Activated CD4-positive, alpha-beta T cell treated with anti-CD3 and anti-CD28 coated beads, Interleukin-2, amount 50 U/mL, for 16 hours (primary cell): Measurements from ENCODE around the gene MDH1B.
"Not testable (repeated sequence)": the region's sequence is repeated elsewhere in the genome, so short reads cannot be mapped to it uniquely, and the experiment has no call there.

Experiments used
- DNase-seq: peaks from one replicate; pipeline ENCODE4 v3.0.0-alpha.2; 2020

The MDH1B gene

DNA sequence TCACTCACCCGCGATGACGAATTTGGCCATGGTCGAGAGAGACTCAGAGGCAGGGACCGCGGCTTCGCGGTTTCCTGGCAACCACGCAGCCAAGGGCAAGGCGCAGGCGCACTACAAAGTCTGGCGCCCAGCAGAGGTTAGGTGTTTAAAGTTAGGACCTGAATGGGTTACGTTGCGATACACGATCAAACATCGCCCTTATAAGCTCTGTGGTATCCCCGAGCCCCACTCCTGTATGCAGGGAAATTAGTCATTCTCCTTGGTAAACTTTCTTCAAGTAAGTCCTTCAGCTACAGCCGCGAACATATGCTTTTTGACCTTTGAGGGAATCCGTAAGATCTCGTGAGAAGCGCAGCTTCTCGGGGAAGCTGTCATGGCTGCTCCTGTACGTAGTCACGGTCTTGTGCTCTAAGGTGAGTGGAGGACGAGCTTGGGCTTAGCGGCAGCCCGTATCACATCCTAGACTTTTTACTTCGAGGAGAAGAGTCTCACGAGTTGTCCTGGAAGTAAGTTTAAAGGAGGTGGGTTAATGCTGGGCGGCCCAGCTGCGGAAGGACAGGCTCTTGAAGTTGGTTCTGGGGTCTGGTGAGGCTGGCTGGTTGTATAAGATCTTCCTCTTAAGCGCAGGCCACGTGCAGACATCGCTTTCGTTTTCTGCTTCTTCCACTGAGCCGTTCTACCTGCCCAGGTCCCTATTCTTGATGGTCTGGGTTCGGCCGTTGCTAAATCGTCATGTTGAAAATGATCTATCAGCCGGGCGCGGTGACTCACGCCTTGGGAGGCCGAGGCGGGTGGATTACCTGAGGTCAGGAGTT, at the start of gene MDH1B, which contains the start of gene FASTKD2:
Gene MDH1B (minus strand): TSS at position 87 of the 815 bp plus-strand sequence. CDS start 57 bp downstream, at position 30.
Gene FASTKD2 (plus strand): TSS at position 365 of the 815 bp plus-strand sequence. CDS start 1,088 bp downstream, outside the sequence.
- DNase-seq, result peak; percentile 91

GRCh38 chr2:206814498-206814897, 49.4 kb upstream of the MDH1B start:
- DNase-seq, result no peak

DNA sequence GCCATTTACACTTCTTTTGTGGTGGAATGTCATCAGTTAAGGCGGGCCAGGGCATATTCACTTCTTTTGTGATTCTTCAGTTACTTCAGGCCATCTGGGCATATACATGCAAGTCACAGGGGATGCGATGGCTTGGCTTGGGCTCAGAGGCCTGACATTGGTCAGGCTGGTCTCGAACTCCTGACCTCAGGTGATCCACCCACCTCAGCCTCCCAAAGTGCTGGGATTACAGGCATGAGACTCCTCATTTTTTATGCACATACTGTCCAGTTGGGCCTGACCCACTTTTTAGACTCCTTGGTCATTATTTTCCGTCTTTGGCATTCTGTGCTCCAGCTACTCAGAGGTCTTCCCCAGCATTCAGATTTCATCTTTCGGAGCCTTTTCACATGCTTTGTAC, 47.3 kb upstream of the MDH1B start:
- not testable (repeated sequence) for DNase-seq

DNA sequence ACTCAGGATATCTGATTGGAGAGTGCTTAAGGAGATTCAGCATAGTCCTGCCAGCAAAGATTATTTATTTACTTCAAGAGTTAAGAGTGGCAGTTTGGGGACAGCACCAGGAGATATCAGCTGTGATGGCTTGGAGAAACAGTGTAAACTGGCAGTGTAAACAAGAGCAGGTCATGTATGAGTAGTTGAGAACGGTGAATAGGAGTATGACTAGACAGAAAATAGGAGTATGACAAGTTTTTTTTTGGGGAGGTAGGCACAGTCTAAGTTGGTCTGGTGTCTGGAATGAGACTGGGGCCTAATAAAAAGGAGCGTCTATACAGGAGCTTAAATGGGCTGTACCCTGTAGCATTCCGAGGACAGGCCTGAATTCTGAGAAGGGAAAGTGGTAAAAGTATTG, 42.5 kb upstream of the MDH1B start:
- DNase-seq, result not testable (repeated sequence)

DNA sequence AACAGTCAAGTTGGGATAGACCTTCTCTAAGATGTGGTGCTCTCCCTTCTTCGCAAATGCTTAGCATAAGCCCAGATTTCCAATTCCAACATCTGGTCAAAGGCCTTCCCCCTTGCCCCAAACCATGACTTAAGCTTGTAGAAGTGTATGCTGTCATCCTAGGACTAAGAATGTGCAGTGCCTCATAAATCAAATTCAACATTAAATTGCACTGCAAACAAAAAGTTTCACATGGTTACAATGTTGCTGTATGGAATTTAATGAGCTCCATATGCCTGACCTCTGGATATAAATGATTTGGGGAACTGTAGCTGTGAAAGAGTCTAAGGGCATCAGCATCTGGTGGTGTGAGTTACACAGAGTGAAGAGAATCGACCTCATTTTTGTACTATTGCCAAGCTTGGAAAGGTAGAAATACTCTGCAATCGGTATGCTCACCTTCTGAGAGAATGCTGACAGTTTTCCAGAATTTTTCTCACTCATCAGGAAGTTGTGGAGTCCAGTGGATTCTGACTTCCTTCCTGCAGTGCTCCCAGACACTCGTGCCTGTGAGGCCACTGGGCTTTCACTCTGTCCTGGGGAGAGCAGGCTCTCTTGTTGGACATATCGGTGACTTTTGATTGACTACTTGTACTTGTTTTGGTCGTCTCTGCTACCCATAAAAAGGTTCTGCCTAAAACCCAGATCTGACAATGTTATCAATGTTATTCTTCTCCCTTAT, 40.9 kb upstream of the MDH1B start:
- DNase-seq, result no peak

GRCh38 chr2:206804326-206804725, 39.2 kb upstream of the MDH1B start:
- DNase-seq, result no peak

- no peak for DNase-seq
Measured at GRCh38 chr2:206802654-206803514, 37.8 kb upstream of the MDH1B start.

- no peak for DNase-seq
Measured at GRCh38 chr2:206801418-206802189, 36.5 kb upstream of the MDH1B start.

DNA sequence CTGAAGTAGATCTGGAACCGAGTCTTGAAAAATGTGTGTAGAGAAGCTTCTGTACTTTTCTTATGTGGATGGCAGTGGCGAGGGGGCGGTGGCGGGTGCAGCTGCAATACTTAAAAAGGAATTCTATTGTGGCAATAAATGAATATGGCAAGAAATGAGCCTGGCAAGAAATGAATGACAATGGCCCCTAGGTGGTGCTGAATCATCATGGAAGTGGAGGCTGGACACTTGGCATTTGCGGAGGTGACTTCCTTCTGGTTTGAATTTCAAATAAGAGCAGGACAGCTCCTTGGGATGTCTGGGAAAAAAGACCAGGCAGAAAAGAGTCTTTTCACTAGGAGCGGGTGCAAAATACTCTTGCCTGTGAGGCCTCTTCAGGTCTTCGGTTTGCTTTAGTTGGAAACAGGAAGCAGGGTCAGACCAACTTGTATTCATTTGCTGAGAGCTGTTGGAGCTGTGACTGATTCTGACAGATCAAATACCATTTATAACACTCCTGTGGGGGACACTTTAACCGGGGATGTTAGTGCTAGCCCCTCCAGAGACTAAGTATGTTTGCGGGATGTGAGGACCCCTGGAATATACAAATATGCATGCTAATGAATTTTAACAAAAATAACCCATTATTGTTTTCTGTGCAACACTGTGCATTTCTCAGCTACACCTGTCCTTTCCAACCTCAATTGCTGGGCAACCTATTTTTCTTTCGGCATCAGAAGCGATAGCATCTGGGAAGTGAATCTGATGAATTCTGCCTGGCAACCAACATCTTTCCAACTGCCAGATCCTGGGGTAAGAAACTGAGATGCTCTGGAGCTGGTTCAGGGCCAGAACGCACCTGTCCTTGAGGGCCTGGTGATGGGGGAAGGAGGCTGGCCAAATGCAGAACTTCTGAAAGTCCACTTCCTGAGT, 35.6 kb upstream of the MDH1B start:
- peak; percentile 50 for DNase-seq

- peak; percentile 25 for DNase-seq
Measured at GRCh38 chr2:206799083-206799482, 34.0 kb upstream of the MDH1B start.

DNA sequence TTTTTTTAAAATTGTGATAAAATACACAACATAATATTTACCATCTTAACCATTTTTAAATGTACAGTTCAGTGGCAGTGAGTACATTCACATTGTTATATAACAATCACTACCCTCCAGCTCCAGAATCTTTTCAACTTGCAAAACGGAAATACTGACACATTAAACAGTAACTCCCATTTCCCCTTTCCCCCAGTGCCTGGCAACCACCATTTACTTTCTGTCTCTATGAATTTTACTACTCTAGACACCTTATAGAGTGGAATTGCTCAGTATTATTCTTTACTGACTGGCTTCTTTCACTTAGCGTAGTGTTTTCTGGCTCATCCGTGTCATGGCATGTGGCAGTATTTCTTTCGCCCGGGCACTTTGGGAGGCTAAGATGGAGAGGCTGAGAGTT, 32.9 kb upstream of the MDH1B start:
- DNase-seq, result peak; percentile 30

- DNase-seq, result no peak
Measured at GRCh38 chr2:206797376-206797775, 32.2 kb upstream of the MDH1B start.

DNA sequence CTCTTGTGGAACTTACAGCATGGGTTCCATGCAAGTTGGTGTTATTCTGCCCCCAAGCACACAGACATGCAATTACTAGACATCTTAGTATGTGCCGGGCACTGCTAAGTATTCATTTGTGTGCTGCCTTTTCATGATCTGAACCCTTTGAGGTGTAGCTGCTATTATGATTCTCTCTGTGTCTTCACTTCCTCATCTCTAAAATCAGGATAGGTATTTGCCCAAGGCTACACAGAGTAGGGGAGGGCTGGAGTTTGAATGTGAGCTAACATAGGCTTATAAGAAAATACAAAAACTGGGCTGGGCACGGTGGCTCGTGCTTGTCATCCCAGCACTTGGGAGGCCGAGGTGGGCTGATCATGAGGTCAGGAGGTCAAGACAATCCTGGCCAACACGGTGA, 27.5 kb upstream of the MDH1B start:
- DNase-seq, result no peak

DNA sequence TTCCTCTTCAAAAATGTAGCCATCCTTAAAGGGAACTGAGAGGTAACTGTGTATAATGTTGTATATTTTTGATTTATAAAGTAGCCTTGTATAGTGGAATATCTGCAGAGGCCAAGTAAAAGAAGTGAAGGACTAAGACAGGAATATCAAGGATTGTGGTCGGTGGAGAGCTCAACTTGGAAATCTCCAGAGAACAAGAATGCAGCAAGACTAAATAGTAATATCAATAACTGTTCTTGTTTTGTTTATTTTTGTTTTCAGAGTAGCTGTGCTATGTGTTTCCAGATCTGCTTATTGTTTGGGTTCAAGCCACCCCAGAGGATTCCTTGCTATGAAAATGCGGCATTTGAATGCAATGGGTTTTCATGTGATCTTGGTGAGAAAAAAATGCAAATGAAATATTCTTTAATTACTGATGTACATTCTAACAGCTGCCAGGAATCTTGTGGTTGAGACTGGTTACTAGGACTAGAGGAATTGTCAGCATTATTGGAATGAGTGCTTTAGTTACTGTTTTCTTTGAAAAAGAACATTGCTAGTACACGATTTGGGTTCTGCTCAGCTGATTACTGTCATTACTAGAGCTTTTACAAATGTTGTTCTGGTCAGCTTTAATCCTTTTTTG, 25.3 kb upstream of the MDH1B start:
- no peak for DNase-seq

- no peak for DNase-seq
Measured at GRCh38 chr2:206784559-206785353, 19.6 kb upstream of the MDH1B start.

GRCh38 chr2:206783718-206784117, 18.6 kb upstream of the MDH1B start:
- no peak for DNase-seq

GRCh38 chr2:206780671-206781070, 15.5 kb upstream of the MDH1B start:
- no peak for DNase-seq

- DNase-seq, result no peak
Measured at GRCh38 chr2:206776432-206776831, 11.3 kb upstream of the MDH1B start.

DNA sequence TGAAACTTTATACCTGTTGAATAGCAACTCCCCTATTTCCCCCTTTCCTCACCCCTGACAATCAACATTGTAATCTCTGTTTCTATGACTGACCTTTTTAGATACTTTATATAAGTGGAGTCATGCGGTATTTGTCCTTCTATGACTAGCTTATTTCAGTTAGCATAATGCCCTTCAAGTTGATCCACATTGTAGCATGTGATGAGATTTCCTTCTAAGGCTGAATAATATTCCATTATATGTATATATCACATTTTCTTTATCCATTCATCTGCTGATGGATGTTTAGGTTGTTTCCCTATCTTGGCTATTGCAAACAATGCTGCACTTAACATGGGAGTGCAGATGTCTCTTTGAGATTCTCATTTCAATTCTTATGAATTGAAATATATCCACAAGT, 9.7 kb upstream of the MDH1B start:
- no peak for DNase-seq
